Karpas-422 (cell line): Measurements from ENCODE around the gene CCT7. TPM values are rescaled to one million over a fixed set of nuclear protein-coding genes. Genes with fewer than 3 reads are reported as not detected.
A peak's percentile ranks its signal among the peaks of the same experiment; 100 is the strongest.

Experiments
- DNase-seq: peaks from one replicate; pipeline ENCODE4 v3.0.0-alpha.2; 2015
- H2AFZ ChIP-seq: fragments of 200-600 bp; sonication (generic); 2 replicates; pipeline ENCODE4 v1.6.1; 2014; ENCODE audit warnings: antibody characterized with exemption, low read length, mixed read lengths
- H3K27ac ChIP-seq: fragments of 200-600 bp; sonication (generic); 2 replicates; pipeline ENCODE4 v1.5.1; 2014; ENCODE audit warnings: mild to moderate bottlenecking, low read length, moderate library complexity
- H3K27me3 ChIP-seq: fragments of 200-600 bp; sonication (generic); 2 replicates; pipeline ENCODE4 v1.6.1; 2014; ENCODE audit warnings: low read length, mixed read lengths
- H3K36me3 ChIP-seq: fragments of 200-600 bp; sonication (generic); 2 replicates; pipeline ENCODE4 v1.6.1; 2014; ENCODE audit warnings: low read length, mixed read lengths; ENCODE audit not compliant: insufficient read depth
- H3K4me1 ChIP-seq: fragments of 200-600 bp; sonication (generic); 2 replicates; pipeline ENCODE4 v1.6.1; 2014; ENCODE audit warnings: mild to moderate bottlenecking, low read length, mixed read lengths
- H3K4me2 ChIP-seq: fragments of 200-600 bp; sonication (generic); 2 replicates; pipeline ENCODE4 v1.6.1; 2014; ENCODE audit warnings: low read length, low read depth, mild to moderate bottlenecking; ENCODE audit not compliant: poor library complexity, severe bottlenecking
- H3K4me3 ChIP-seq: fragments of 200-600 bp; sonication (generic); 2 replicates; pipeline ENCODE4 v1.5.1; 2014; ENCODE audit warnings: mild to moderate bottlenecking, antibody characterized with exemption, low read length, mixed read lengths
- H3K79me2 ChIP-seq: fragments of 200-600 bp; sonication (generic); 2 replicates; pipeline ENCODE4 v1.6.1; 2014; ENCODE audit warnings: mild to moderate bottlenecking, low read length, mixed read lengths
- H3K9ac ChIP-seq: fragments of 200-600 bp; sonication (generic); 2 replicates; pipeline ENCODE4 v1.6.0; 2014; ENCODE audit warnings: low read length
- H3K9me2 ChIP-seq: fragments of 200-600 bp; sonication (generic), shearing (Covaris generic); replicated peaks from 2 replicates; pipeline ENCODE4 v1.6.0; 2014; ENCODE audit warnings: mild to moderate bottlenecking, low read length, moderate library complexity; ENCODE audit not compliant: insufficient read depth
- H3K9me3 ChIP-seq: fragments of 300-700, 200-600 bp; sonication (generic); 2 replicates; pipeline ENCODE4 v1.6.1; 2014; ENCODE audit warnings: low read length, mixed read lengths
- H4K20me1 ChIP-seq: fragments of 200-600 bp; sonication (generic); 2 replicates; pipeline ENCODE4 v1.6.1; 2014; ENCODE audit warnings: mild to moderate bottlenecking, antibody characterized with exemption, low read length, low read depth; ENCODE audit not compliant: insufficient read depth
- small RNA-seq: library from RNA; depleted of rRNA; stranded (forward); fragments of <200 nt; gene quantifications from one replicate; pipeline ENCODE3, GENCODE V24; 2014
- total RNA-seq: library from RNA; depleted of rRNA; stranded (reverse); fragments of >200 nt; shearing (Covaris generic); gene quantifications from 2 replicates; pipeline ENCODE4 v1.2.3, GENCODE V29; 2014; ENCODE audit warnings: low replicate concordance; rRNA removed

Gene CCT7
- total RNA-seq, 1 experiment from 2014 or later: 482 TPM

GRCh38 chr2:73294239-73294638 is 60.1 kb downstream of the CCT7 start:
- Histone ChIP-seq H3K36me3 (no peaks in the 10 kb centered on the region), H3K9ac (no peak overlapping the region; the same call in 1 of the 2 replicates), H3K27me3 (no peaks in the 10 kb centered on the region), H3K79me2 (no peaks in the 10 kb centered on the region), H2AFZ (no peak overlapping the region), H3K9me3 (no peaks in the 10 kb centered on the region), H4K20me1 (no peaks in the 10 kb centered on the region), H3K27ac (no peak overlapping the region), H3K9me2 (no peaks in the 10 kb centered on the region), H3K4me1 (peaks cover 8% of the 10 kb centered on the region), H3K4me3 (no peak overlapping the region), H3K4me2 (peak overlapping the region; percentile 78)
- DNase-seq: no peak

- no peak for DNase-seq
- Histone ChIP-seq H3K36me3 (no peaks in the 10 kb centered on the region), H2AFZ (no peak overlapping the region), H3K4me1 (peaks cover 8% of the 10 kb centered on the region; the same call in 1 of the 2 replicates), H3K9me3 (no peaks in the 10 kb centered on the region), H3K9ac (no peak overlapping the region), H3K4me3 (no peak overlapping the region), H3K79me2 (no peaks in the 10 kb centered on the region), H3K27ac (no peak overlapping the region), H3K4me2 (no peak overlapping the region), H3K9me2 (no peaks in the 10 kb centered on the region), H3K27me3 (no peaks in the 10 kb centered on the region), H4K20me1 (no peaks in the 10 kb centered on the region)
These were observed 61.8 kb downstream of the CCT7 start for GRCh38 chr2:73295751-73296400.

GRCh38 chr2:73297151-73297559 is 63.0 kb downstream of the CCT7 start:
- no peaks in the 10 kb centered on the region for H4K20me1 ChIP-seq
- no peak overlapping the region for H2AFZ ChIP-seq
- H3K79me2 ChIP-seq: no peaks in the 10 kb centered on the region
- no peak overlapping the region for H3K27ac ChIP-seq
- H3K9me2 ChIP-seq: no peaks in the 10 kb centered on the region
- peaks cover 8% of the 10 kb centered on the region; the same call in 1 of the 2 replicates for H3K4me1 ChIP-seq
- H3K4me3 ChIP-seq: no peak overlapping the region
- no peaks in the 10 kb centered on the region for H3K9me3 ChIP-seq
- no peak for DNase-seq
- no peaks in the 10 kb centered on the region for H3K36me3 ChIP-seq
- no peak overlapping the region for H3K9ac ChIP-seq
- no peaks in the 10 kb centered on the region for H3K27me3 ChIP-seq
- no peak overlapping the region for H3K4me2 ChIP-seq

GRCh38 chr2:73297586-73297985 is 63.5 kb downstream of the CCT7 start:
- no peaks in the 10 kb centered on the region for H3K36me3 ChIP-seq
- H4K20me1 ChIP-seq: no peaks in the 10 kb centered on the region
- no peaks in the 10 kb centered on the region for H3K79me2 ChIP-seq
- H3K4me1 ChIP-seq: peaks cover 8% of the 10 kb centered on the region; the same call in 1 of the 2 replicates
- no peak for DNase-seq
- H3K27ac ChIP-seq: no peak overlapping the region
- no peak overlapping the region for H2AFZ ChIP-seq
- no peak overlapping the region for H3K4me2 ChIP-seq
- no peak overlapping the region for H3K9ac ChIP-seq
- H3K4me3 ChIP-seq: no peak overlapping the region
- H3K9me2 ChIP-seq: no peaks in the 10 kb centered on the region
- H3K27me3 ChIP-seq: no peaks in the 10 kb centered on the region
- H3K9me3 ChIP-seq: no peaks in the 10 kb centered on the region

GRCh38 chr2:73300926-73301325 is 66.8 kb downstream of the CCT7 start:
- no peaks in the 10 kb centered on the region for H3K79me2 ChIP-seq
- no peak for DNase-seq
- no peaks in the 10 kb centered on the region for H3K36me3 ChIP-seq
- no peak overlapping the region for H3K4me2 ChIP-seq
- no peak overlapping the region for H3K9ac ChIP-seq
- no peaks in the 10 kb centered on the region for H4K20me1 ChIP-seq
- no peaks in the 10 kb centered on the region for H3K9me3 ChIP-seq
- H3K27me3 ChIP-seq: no peaks in the 10 kb centered on the region
- H3K4me1 ChIP-seq: peaks cover 4% of the 10 kb centered on the region
- H3K4me3 ChIP-seq: no peak overlapping the region
- H2AFZ ChIP-seq: no peak overlapping the region
- H3K9me2 ChIP-seq: no peaks in the 10 kb centered on the region
- no peak overlapping the region for H3K27ac ChIP-seq

GRCh38 chr2:73301636-73302035 is 67.5 kb downstream of the CCT7 start:
- Histone ChIP-seq H3K79me2 (no peaks in the 10 kb centered on the region), H3K9me3 (no peaks in the 10 kb centered on the region), H3K36me3 (no peaks in the 10 kb centered on the region), H3K27me3 (no peaks in the 10 kb centered on the region), H3K9ac (no peak overlapping the region), H3K4me2 (no peak overlapping the region), H3K4me1 (peaks cover 4% of the 10 kb centered on the region), H3K4me3 (no peak overlapping the region), H2AFZ (no peak overlapping the region), H3K27ac (no peak overlapping the region), H4K20me1 (no peaks in the 10 kb centered on the region), H3K9me2 (no peaks in the 10 kb centered on the region)
- no peak for DNase-seq

Small RNA genes lying within 50 kb of the gene (small RNA-seq; reads per million reads assigned to genes)
- not detected for gene RNU6-111P

Other genes with a start within 250 kb of the CCT7 start
- gene SFXN5, start 162.6 kb upstream of the CCT7 start, total RNA-seq: 4.2 and 5.1 TPM in 2 replicates
- gene RAB11FIP5, start 121.4 kb upstream of the CCT7 start, total RNA-seq: 0.14 TPM in 1 of 2 replicates, not detected in the other
- not detected in 2 replicates for gene NOTO, start 31.7 kb upstream of the CCT7 start, total RNA-seq
- gene SMYD5, start 20.1 kb upstream of the CCT7 start, total RNA-seq: 35.6 and 48.1 TPM in 2 replicates
- gene PRADC1, start 1.1 kb upstream of the CCT7 start, total RNA-seq: 35.4 and 45.3 TPM in 2 replicates
- gene FBXO41, start 50.2 kb downstream of the CCT7 start, total RNA-seq: 44.9 and 55.6 TPM in 2 replicates
- gene EGR4, start 59.2 kb downstream of the CCT7 start, total RNA-seq: 0.14 and 0.75 TPM in 2 replicates
- gene ALMS1, start 151.5 kb downstream of the CCT7 start, total RNA-seq: 67.3 and 84.7 TPM in 2 replicates